Left renal pelvis (tissue), 4 donors: ENCODE measurements around the gene SMYD3. TPM values are rescaled to one million over a fixed set of nuclear protein-coding genes. Genes with fewer than 3 reads are reported as not detected.
"Not testable (repeated sequence)": the region's sequence is repeated elsewhere in the genome, so short reads cannot be mapped to it uniquely, and the experiment has no call there.

Source experiments
- DNase-seq, 4 donors: peaks; one replicate each; pipeline ENCODE4 v3.0.0-alpha.2; 2013; ENCODE audit warnings: low read depth in 4 of 4, low spot score in 3 of 4
- polyA plus RNA-seq, 4 donors: library from polyadenylated mRNA; unstranded; fragments of 120-200 nt; gene quantifications; one replicate each; pipeline ENCODE4 v1.2.1, GENCODE V29; 2013; ENCODE audit not compliant: insufficient read length in 4 of 4

Gene SMYD3
- polyA plus RNA-seq, 4 donors: 13.6 to 30.5 (median 25.7) TPM

GRCh38 chr1:245768596-245768995, 738.5 kb downstream of the SMYD3 start:
- no peak for DNase-seq

- no peak for DNase-seq
Measured at GRCh38 chr1:245765230-245766000, 741.7 kb downstream of the SMYD3 start.

GRCh38 chr1:245763873-245764331, 743.2 kb downstream of the SMYD3 start:
- no peak for DNase-seq

- DNase-seq: no peak
Measured at GRCh38 chr1:245762396-245762910, 744.6 kb downstream of the SMYD3 start.

GRCh38 chr1:245760301-245760700, 746.8 kb downstream of the SMYD3 start:
- no peak for DNase-seq

GRCh38 chr1:245754463-245754961, 752.6 kb downstream of the SMYD3 start:
- DNase-seq: no peak

- no peak for DNase-seq
Measured at GRCh38 chr1:245753807-245754206, 753.3 kb downstream of the SMYD3 start.

- no peak for DNase-seq
Measured at GRCh38 chr1:245752561-245752960, 754.5 kb downstream of the SMYD3 start.

GRCh38 chr1:245751726-245752470, 755.2 kb downstream of the SMYD3 start:
- DNase-seq: no peak

- DNase-seq: no peak
Measured at GRCh38 chr1:245751116-245751515, 756.0 kb downstream of the SMYD3 start.

GRCh38 chr1:245750261-245750660, 756.8 kb downstream of the SMYD3 start:
- no peak for DNase-seq

- DNase-seq: no peak
Measured at GRCh38 chr1:245749053-245749452, 758.0 kb downstream of the SMYD3 start.

- no peak for DNase-seq
Measured at GRCh38 chr1:245748646-245749045, 758.4 kb downstream of the SMYD3 start.

- no peak for DNase-seq
Measured at GRCh38 chr1:245748240-245748639, 758.8 kb downstream of the SMYD3 start.

- DNase-seq: no peak
Measured at GRCh38 chr1:245742896-245743295, 764.2 kb downstream of the SMYD3 start.

GRCh38 chr1:245740336-245740735, 766.7 kb downstream of the SMYD3 start:
- not testable (repeated sequence) for DNase-seq

GRCh38 chr1:245730801-245731200, 776.3 kb downstream of the SMYD3 start:
- DNase-seq: no peak

- not testable (repeated sequence) for DNase-seq
Measured at GRCh38 chr1:245728035-245728434, 779.0 kb downstream of the SMYD3 start.

GRCh38 chr1:245721488-245721887, 785.6 kb downstream of the SMYD3 start:
- no peak for DNase-seq

GRCh38 chr1:245718951-245719350, 788.1 kb downstream of the SMYD3 start:
- no peak for DNase-seq

GRCh38 chr1:245718123-245718522, 789.0 kb downstream of the SMYD3 start:
- DNase-seq: no peak
